CD14-positive monocyte (primary cell): Measurements from ENCODE around the gene BCAS1. TPM values are rescaled to one million over a fixed set of nuclear protein-coding genes. Genes with fewer than 3 reads are reported as not detected.

ENCODE experiments used
- DNase-seq, 3 donors: peaks; one replicate each; pipeline ENCODE4 v3.0.0-alpha.2; 2011 to 2022
- H2AFZ ChIP-seq: 2 replicates; pipeline ENCODE4 v1.6.0; 2012; ENCODE audit warnings: mild to moderate bottlenecking, low read depth, low read length, inconsistent platforms; ENCODE audit not compliant: insufficient read depth, poor library complexity, severe bottlenecking
- H3K27ac ChIP-seq, 2 donors: 1 replicate in 1 of 2; 2 replicates in 1 of 2; pipeline ENCODE4 v1.5.1; 2012 to 2013; ENCODE audit warnings: low read length in 2 of 2, control low read depth in 1 of 2, inconsistent platforms in 1 of 2, low read depth in 1 of 2, mild to moderate bottlenecking in 1 of 2
- H3K27me3 ChIP-seq, 2 donors: one replicate each; pipeline versions ENCODE4 v1.6.0 to v1.6.1; 2011 to 2013; ENCODE audit warnings: low read length in 2 of 2; ENCODE audit not compliant: control insufficient read depth in 2 of 2, insufficient read depth in 2 of 2
- H3K36me3 ChIP-seq, 2 donors: replicated peaks in 1 of 2; 1 replicate in 1 of 2; 2 replicates in 1 of 2; pipeline versions ENCODE4 v1.5.1 to v1.6.1; 2012 to 2013; ENCODE audit warnings: low read length in 2 of 2, control low read depth in 1 of 2, inconsistent platforms in 1 of 2, mild to moderate bottlenecking in 1 of 2; ENCODE audit not compliant: insufficient read depth in 2 of 2, control insufficient read depth in 1 of 2
- H3K4me1 ChIP-seq, 2 donors: 1 replicate in 1 of 2; 2 replicates in 1 of 2; pipeline versions ENCODE4 v1.5.1 to v1.6.1; 2012 to 2013; ENCODE audit warnings: low read length in 2 of 2, control low read depth in 1 of 2, inconsistent platforms in 1 of 2, mild to moderate bottlenecking in 1 of 2, moderate library complexity in 1 of 2; ENCODE audit not compliant: insufficient read depth in 2 of 2, control insufficient read depth in 1 of 2
- H3K4me2 ChIP-seq: replicated peaks from 2 replicates; pipeline ENCODE3; 2012; ENCODE audit warnings: low read length, moderate library complexity, mild to moderate bottlenecking; ENCODE audit not compliant: poor library complexity, severe bottlenecking; ENCODE audit errors: extremely low read depth
- H3K4me3 ChIP-seq, 3 experiments: fragments of 200-600 bp in 1 of 3; sonication (generic) in 1 of 3; replicated peaks in 1 of 3; 1 replicate in 2 of 3; 2 replicates in 1 of 3; pipeline ENCODE4 v1.5.1; 2011 to 2013; ENCODE audit warnings: low read length in 3 of 3, mild to moderate bottlenecking in 3 of 3, control low read depth in 2 of 3, low read depth in 2 of 3, inconsistent platforms in 1 of 3, moderate library complexity in 1 of 3
- H3K79me2 ChIP-seq: 2 replicates; pipeline ENCODE4 v1.6.0; 2012; ENCODE audit warnings: mild to moderate bottlenecking, control low read depth, inconsistent platforms, low read length, moderate library complexity; ENCODE audit not compliant: insufficient read depth
- H3K9ac ChIP-seq: 2 replicates; pipeline ENCODE4 v1.6.0; 2017; ENCODE audit warnings: low read length, mild to moderate bottlenecking; ENCODE audit not compliant: insufficient read depth, poor library complexity, severe bottlenecking
- H3K9me3 ChIP-seq, 2 donors: replicated peaks in 1 of 2; 1 replicate in 1 of 2; 2 replicates in 1 of 2; pipeline versions ENCODE4 v1.5.1 to v1.6.1; 2012 to 2013; ENCODE audit warnings: low read length in 2 of 2, control low read depth in 1 of 2; ENCODE audit not compliant: control insufficient read depth in 1 of 2, insufficient read depth in 1 of 2
- H4K20me1 ChIP-seq: 2 replicates; pipeline ENCODE4 v1.6.0; 2012; ENCODE audit warnings: mild to moderate bottlenecking, low read length, control low read depth, moderate library complexity; ENCODE audit not compliant: insufficient read depth
- H3K27ac Mint-ChIP-seq, 7 donors: one replicate each; pipeline ENCODE4 v1.8.0; 2020; ENCODE audit warnings: mild to moderate bottlenecking in 7 of 7, mixed read lengths in 7 of 7, moderate library complexity in 6 of 7, inconsistent platforms in 2 of 7
- H3K27me3 Mint-ChIP-seq, 3 donors: one replicate each; pipeline ENCODE4 v1.8.0; 2021 to 2022; ENCODE audit warnings: low read depth in 3 of 3, mild to moderate bottlenecking in 3 of 3, mixed read lengths in 3 of 3, moderate library complexity in 3 of 3, inconsistent platforms in 1 of 3
- H3K36me3 Mint-ChIP-seq, 2 donors: one replicate each; pipeline ENCODE4 v1.8.0; 2020; ENCODE audit warnings: mixed read lengths in 2 of 2, inconsistent platforms in 1 of 2, mild to moderate bottlenecking in 1 of 2
- H3K4me1 Mint-ChIP-seq: one replicate; pipeline ENCODE4 v1.8.0; 2020; ENCODE audit warnings: mild to moderate bottlenecking, mixed read lengths
- H3K4me3 Mint-ChIP-seq, 2 donors: one replicate each; pipeline ENCODE4 v1.8.0; 2020; ENCODE audit warnings: mild to moderate bottlenecking in 2 of 2, mixed read lengths in 2 of 2, moderate library complexity in 1 of 2
- H3K9me3 Mint-ChIP-seq, 7 donors: one replicate each; pipeline ENCODE4 v1.8.0; 2020 to 2022; ENCODE audit warnings: mixed read lengths in 7 of 7, mild to moderate bottlenecking in 6 of 7, moderate library complexity in 6 of 7, inconsistent platforms in 2 of 7
- CTCF ChIP-seq: fragments of 200-600 bp; IDR thresholded peaks from one replicate; pipeline ENCODE4 v1.8.0; 2022; ENCODE audit warnings: antibody characterized with exemption, mild to moderate bottlenecking
- WGBS: methylation state at CpG from one replicate; pipeline ENCODE4 v1.1.5; 2013; ENCODE audit warnings: missing lambda C conversion rate; ENCODE audit not compliant: insufficient coverage; 5-methylcytosine and 5-hydroxymethylcytosine counted together
- intact Hi-C, 2 donors: fragments of 100-400 bp; cut with micrococcal nuclease; formaldehyde crosslinking; loops; one replicate each; pipeline versions ENCODE4 v1.15.0 to v1.15.1; 2023
- polyA plus RNA-seq, 3 donors: library from polyadenylated mRNA; depleted of rRNA in 1 of 3; unstranded in 2 of 3; stranded (reverse) in 1 of 3; fragments of 300-500 nt in 2 of 3; fragments of >200 nt in 1 of 3; fragmentation: Illumina TruSeq in 2 of 3; gene quantifications; 1 replicate in 2 of 3; 2 replicates in 1 of 3; pipeline ENCODE4 v1.2.3, GENCODE V29; 2012 to 2021

Gene BCAS1
- polyA plus RNA-seq, 3 donors, result 0.01 to 0.02 TPM; not detected in 1

- Histone ChIP-seq H4K20me1 (no peaks in the 10 kb centered on the region), H3K9ac (no peak overlapping the region), H3K4me3 (no peak overlapping the region), H3K4me2 (no peak overlapping the region), H3K36me3 (no peaks in the 10 kb centered on the region), H3K27me3 (no peaks in the 10 kb centered on the region), H3K27ac (no peak overlapping the region), H3K79me2 (no peaks in the 10 kb centered on the region), H2AFZ (no peak overlapping the region), H3K9me3 (no peaks in the 10 kb centered on the region), H3K4me1 (peaks cover 0 to 2% of the 10 kb centered on the region in 2 donors)
- TF ChIP-seq CTCF, result no peak
- Mint-ChIP-seq H3K27me3 (peaks cover 0 to 5% (median 0%) of the 10 kb centered on the region in 3 donors), H3K9me3 (peaks cover 3 to 7% (median 4%) of the 10 kb centered on the region in 7 donors), H3K36me3 (no peaks in the 10 kb centered on the region), H3K4me1 (peaks cover 8% of the 10 kb centered on the region), H3K27ac (no peak overlapping the region), H3K4me3 (no peak overlapping the region)
- no CpG with 5 or more reads among the region's 2 CpGs for WGBS
- intact Hi-C loops, result no loop called here
- DNase-seq, result no peak
These were observed 36.8 kb upstream of the BCAS1 start for GRCh38 chr20:54107181-54107580.

DNA sequence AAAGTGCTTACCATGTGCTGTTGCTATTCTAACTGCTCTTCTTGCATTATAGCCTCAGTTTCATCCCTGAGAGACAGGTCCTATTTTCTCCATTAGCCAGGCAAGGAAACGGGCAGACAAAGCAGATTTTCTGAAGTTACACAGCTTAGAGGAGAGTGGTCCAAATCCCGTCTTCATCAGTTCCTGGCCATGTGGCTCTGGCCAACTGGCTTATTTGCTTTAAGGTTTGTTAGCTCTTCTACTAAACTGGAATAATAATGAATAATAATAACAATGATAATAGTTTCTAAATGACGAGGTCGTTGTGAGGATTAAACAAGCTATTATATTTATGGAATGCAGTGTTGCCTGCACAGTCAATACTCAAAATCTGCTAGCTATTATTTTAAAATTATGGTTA, 35.8 kb upstream of the BCAS1 start:
- Mint-ChIP-seq H3K9me3 (peaks cover 0 to under 1% (median 0%) of the 10 kb centered on the region in 7 donors), H3K27me3 (peaks cover 0 to 7% (median 0%) of the 10 kb centered on the region in 3 donors), H3K36me3 (no peaks in the 10 kb centered on the region), H3K4me1 (peaks cover 6% of the 10 kb centered on the region), H3K4me3 (no peak overlapping the region), H3K27ac (no peak overlapping the region)
- H3K4me2 ChIP-seq, result no peak overlapping the region
- H3K4me1 ChIP-seq, result no peaks in the 10 kb centered on the region
- intact Hi-C loops, result no loop called here
- TF ChIP-seq CTCF, result no peak
- H3K9ac ChIP-seq, result no peak overlapping the region
- H2AFZ ChIP-seq, result no peak overlapping the region
- H3K27me3 ChIP-seq, result no peaks in the 10 kb centered on the region
- no CpG with 5 or more reads among the region's 4 CpGs for WGBS
- H3K27ac ChIP-seq, result no peak overlapping the region
- no peaks in the 10 kb centered on the region for H3K36me3 ChIP-seq
- no peak for DNase-seq
- H3K9me3 ChIP-seq, result no peaks in the 10 kb centered on the region
- no peaks in the 10 kb centered on the region for H4K20me1 ChIP-seq
- H3K4me3 ChIP-seq, result no peak overlapping the region
- no peaks in the 10 kb centered on the region for H3K79me2 ChIP-seq
